ENCODE data around the gene DEPDC5.
"Not testable (repeated sequence)": the region's sequence is repeated elsewhere in the genome, so short reads cannot be mapped to it uniquely, and the experiment has no call there.

DEPDC5 gene

DNA sequence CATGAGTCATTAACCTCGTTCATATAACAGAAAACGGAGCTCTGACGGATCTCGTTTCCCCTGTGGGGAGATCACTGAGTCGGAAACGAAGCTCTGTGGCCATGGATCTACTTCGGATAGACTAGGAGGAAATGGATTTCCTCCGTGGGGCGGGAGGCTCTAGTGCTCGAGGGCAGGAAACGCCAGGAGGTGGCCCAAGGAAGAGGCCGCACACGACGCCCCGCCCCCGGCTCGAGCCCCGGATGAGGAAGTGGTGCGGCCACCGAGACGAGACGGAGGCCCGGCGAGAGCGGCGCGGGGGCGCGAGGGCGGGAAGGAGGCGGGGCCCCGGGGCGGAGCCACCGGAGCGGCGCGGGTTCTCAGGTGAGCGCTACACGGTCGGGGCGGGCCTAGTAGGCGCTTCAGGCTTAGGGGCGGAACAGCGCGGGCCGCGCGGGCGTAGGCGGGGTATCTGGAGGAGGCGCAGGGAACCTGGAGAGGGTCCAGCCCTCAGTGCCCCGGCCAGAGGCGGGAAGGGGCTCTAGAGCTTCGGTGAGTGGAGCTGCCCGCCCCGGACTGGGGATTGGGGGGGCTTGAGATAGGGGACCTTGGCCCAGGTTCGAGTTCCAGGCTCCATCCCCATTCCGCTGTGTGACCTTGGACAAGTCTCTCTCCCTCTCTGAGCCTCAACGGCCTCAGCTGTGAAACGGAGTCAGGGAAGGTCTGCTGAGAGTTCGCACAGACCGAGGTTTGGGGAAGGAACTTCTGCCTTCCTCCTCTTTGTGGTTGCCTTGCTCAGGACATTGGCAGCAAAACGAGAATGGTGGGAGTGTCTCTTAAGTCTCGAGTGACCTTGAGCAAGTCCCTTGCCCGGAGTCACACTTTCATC lies at the start of gene DEPDC5:
Gene DEPDC5, plus strand, starts transcription at position 386 of the 868 bp plus-strand sequence. CDS start 903 bp downstream, outside the sequence.
- peak; percentile 90 for DNase-seq (ENCODE audit: low read depth)

DNA sequence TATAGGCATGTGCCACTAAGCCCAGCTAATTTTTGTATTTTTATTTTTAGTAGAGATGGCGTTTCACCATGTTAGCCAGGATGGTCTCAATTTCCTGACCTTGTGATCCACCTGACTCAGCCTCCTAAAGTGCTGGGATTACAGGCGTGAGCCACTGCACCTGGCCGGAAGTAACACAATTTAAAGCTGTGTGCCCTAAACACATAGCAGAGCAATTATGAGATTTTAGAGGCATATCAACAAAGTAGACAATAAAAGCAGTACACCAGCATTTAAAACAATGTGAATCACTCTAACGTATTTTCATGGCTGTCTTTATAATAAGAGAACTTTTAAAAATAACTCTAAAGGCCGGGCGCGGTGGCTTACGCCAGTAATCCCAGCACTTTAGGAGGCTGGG lies 46.3 kb upstream of the DEPDC5 start:
- no peak for DNase-seq (ENCODE audit: low read depth)

DNA sequence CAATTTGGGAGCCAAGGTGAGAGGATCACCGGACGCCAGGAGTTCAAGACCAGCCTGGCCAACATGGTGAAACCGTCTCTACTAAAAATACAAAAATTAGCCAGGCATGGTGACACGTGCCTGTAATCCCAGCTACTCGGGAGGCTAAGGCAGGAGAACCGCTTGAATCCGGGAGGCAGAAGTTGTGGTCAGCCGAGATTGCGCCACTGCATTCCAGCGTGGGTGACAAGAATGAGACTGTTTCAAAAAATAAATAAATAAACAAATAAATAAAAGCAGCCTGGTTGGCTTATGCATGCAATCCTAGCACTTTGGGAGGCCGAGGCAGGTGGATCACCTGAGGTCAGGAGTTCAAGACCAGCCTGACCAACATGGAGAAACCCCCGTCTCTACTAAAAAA lies 42.6 kb upstream of the DEPDC5 start:
- DNase-seq (ENCODE audit: low read depth): not testable (repeated sequence)

DNA sequence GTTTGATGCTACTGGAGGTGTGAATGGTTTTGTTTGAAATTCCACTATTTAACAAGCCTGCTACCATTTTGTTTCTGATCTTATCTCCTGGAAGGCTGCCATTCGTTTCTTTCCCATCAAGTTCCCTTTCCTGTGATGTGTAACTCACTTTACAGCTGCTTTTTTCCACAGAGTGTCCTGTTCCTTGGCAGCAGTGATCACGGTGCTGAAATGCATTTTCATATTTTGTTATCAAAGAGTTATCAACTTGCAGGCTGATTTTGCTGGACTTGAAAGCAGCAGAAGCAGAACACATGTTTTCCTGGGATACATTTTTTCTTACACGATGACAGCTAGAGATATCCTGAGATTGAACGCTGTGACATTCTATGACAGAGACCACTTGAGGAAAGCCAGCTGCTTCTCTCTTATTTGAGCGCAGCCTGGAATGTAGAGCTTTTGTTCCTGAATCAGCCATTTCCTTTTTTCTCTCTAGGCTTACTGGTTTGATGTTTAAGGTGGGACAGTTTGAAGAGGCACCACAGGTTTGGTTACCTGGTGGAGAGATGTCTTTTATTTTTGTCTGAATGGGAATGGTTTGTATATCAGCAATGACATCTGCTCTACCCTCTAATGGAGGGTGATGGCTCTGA lies 38.6 kb upstream of the DEPDC5 start:
- DNase-seq (ENCODE audit: low read depth): no peak

DNA sequence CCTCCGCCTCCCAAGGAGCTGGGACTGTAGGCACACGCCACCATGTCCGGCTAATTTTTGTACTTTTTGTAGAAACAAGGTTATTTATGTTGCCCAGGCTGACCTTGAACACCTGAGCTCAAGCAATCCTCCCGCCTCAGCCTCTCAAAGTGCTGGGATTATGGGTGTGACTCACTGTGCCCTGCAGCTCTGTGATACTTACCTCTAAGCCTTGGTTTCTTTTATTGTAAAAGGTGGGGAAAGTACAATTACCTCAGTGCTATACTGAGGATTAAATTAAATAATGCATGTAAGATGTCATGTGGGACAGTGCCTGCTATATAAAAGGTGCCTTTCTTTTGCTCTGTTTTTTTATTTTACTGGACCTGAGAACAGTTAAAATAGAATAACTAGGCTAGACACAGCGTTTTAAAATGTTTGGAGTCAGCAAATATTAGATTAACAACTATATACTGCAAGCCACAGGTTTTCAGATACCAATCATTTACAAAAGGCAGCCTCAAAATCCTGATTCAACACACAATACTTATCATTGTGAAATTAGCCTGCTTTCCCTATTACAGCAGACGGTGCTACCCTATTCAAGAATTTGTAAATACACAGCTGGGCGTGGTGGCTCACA lies 33.9 kb upstream of the DEPDC5 start:
- DNase-seq (ENCODE audit: low read depth): no peak

DNA sequence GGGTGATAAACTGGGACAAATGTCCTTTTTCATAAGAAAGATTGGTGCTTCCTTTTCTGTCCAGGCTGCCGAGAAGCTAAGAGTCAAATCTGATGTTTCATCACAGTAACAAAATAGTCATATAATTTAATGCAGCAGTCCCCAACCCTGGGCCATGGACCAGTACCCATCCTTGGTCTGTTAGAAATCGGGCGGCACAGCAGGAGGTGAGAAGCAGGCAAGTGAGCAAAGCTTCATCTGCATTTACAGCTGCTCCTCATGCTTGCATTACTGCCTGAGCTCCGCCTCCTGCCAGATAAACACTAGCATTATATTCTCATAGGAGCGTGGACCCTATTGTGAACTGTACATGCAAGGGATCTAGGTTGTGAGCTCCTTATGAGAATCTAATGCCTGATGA lies 30.1 kb upstream of the DEPDC5 start:
- DNase-seq (ENCODE audit: low read depth): no peak

DNA sequence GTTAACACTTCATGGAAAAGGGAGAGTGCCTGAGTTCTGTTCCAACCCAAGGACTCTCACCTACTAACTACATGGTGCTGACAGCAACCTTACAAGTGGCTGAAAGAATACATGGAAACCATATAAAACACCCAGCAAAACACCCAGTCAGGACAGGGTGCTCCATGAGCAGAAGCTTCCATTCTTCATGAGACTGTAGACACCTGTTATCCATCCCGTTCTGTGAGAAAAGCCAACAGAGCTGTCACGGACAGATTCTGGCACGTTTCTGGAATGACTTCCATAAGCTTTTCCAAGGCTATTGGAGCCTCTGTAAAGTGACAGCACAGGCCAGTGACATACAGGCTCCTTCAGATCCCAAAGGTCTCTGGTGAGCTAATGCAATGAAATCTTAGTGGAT lies 27.1 kb upstream of the DEPDC5 start:
- DNase-seq (ENCODE audit: low read depth): no peak

DNA sequence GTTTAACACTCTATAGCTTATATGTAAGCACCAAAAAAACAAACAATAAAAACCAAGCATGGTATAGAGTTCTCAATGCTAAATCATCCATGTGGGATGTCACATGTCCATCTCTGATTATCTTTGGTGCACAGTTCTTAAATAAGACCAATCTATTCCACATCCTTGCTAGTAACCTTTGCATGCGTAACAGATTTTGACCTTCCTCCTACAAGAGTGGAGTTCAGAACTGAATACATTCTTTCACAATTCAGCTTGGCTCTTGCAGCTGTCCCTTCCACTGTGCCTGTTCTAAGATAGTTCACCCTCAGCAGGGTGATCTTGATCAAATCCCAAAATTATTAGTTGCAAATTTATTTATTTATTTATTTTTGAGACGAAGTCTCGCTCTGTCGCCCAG lies 25.0 kb upstream of the DEPDC5 start:
- DNase-seq (ENCODE audit: low read depth): no peak

DNA sequence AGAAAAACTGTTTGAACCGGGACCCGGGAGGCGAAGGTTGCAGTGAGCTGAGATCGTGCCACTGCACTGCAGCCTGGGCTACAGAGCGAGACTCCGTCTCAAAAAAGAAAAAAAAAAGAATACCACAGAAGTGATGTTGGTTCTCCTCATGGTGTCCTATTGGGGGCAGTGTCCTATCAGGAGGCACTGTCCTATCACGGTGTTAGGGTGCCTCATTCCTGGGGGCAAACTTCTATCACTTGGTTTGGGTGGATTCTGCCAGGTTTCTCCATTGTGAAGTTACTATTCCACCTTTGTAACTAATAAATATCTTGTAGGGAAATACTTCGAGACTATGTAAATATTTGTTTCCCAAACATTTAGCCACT lies 23.5 kb upstream of the DEPDC5 start:
- no peak for DNase-seq (ENCODE audit: low read depth)

DNA sequence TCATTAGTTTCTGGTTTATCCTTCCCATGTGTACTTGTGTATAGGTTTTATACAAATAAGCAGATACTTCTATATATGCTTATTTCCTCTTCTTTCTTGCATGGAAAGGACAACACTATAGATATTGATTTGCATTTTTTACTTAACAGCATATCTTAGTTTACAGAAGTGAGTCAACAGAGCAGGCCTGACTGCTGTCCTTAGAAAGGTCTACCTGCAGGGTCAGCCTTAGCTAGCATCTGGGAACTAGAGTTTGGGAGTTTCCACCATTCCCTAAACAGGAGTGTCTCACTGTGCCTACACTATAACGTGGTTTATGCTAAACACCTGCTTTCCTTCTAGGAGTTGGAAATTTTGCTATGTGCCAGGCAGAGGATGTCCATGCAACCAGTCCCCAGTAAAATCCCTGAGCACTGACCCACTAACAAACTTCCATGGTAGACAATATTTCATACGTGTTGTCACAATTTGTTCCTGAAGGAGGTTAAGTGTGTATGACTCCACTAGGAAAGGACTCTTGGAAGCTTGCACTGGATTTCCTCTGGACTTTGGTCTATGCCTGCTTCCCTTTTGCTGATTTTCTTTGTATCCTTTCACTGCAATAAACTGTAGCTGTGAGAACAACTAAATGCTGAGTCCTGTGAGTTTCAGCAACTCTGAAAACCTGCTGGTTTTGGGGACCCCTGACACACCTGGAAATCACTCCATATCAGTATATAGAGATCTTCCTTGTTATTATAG lies 21.6 kb upstream of the DEPDC5 start:
- DNase-seq (ENCODE audit: low read depth): no peak

DNA sequence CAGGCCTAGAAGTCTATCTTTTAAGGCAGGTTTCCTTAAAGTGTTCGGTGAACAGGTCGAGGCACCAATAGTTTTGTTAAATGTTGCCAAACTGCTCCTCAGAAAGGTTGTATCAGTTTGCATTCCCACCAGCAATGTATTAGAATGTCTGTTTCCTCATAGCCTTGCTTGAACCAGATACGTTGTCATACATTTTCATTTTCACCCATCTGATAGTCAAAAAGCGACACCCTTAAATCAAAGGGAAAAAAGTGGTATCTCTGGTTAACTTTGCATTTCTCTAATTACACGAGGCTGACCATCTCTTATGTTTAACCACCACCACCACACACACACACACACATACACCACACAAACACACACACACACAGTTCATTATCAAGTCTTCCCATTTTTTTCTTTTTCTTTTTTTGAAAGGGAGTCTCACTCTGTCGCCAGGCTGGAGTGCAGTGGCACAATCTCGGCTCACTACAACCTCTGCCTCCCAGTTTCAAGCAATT lies 20.2 kb upstream of the DEPDC5 start:
- DNase-seq (ENCODE audit: low read depth): no peak

DNA sequence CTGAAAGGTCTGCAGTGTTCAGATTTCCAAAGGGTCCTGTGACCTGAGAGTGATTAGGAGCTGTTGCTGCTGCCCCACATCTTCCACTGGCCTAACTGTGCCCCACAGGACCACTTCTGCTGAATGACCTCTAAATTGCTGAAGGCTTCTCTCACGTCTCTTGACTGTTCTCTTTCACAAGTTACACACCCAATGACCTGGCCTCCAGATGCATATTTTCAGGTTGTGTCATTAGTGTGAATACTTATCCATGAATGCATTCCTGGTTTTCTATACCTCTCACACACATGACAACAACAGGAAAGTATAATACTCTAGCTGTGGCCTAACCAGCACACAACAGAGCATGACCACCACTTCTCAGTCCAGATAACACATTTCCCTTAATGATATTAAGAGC lies 19.3 kb upstream of the DEPDC5 start:
- no peak for DNase-seq (ENCODE audit: low read depth)

DNA sequence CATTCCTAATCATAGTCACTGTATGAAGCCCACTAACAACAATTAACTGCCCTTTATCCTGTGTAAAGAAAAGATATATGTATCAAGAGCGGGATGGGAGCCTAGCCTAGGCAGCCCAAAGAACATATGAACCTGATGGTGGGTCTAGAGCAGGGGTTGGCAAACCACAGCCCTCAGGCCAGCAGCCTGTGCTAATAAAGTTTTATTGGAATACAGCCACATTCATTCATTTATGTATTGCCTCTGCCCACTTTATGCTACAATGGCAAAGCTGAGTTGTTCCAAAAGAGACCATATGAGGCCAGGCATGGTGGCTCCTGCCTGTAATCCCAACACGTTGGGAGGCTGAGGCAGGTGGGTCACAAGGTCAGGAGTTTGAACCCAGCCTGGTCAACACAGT lies 17.4 kb upstream of the DEPDC5 start:
- no peak for DNase-seq (ENCODE audit: low read depth)

DNA sequence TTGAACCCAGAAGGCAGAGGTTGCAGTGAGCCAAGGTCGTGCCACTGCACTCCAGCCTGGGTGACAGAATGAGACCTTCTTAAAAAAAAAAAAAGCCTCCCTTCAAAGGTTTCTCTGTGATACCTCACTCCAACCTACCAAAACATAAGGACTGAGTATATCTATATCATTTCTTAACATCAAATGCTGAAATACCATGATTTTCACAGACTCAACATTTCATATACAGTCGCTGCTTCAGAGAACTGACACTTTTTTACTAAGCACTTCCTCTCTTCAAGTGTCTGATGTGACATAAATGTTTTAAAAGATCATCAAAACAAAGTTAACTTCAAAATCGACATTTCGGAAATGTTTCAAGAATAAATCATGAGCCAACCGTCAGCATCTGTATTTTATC lies 15.9 kb upstream of the DEPDC5 start:
- DNase-seq (ENCODE audit: low read depth): no peak

DNA sequence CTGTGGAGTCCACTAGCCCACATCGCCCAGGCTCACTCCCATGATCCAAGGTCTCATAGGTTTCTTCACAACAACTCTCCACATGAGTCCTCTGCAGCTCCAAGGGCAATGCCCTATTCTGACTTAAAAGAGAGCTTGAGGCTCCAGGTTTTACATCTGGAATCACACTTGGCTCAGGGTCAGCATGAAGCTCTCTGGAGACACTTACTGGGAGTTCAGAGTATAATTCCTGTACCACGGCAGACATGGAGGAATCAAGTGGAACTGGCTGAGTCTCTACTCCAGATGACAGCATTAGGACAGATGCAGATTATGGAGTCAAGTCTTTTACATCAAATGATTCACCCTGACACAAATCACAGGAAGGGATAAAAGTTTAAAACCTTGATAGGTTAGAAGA lies 15.3 kb upstream of the DEPDC5 start:
- DNase-seq (ENCODE audit: low read depth): no peak

DNA sequence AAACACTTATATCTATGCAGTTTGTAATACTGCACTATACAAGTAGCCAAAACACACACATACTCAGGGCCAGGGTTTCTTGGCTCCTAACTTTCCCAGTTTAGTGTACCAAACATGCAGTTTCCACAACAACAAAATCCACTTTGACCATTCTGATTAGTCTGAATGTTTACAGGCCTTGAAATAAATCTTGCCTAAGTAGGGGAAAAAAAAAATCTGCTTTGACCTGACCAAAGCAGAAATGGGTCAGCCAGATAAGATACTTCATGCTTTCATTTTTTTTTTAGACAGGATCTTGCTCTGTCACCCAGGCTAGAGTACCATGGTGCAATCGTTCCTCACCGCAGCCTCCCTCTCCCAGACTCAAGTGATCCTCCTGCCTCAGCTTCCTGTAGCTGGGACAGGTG lies 14.0 kb upstream of the DEPDC5 start:
- DNase-seq (ENCODE audit: low read depth): no peak

DNA sequence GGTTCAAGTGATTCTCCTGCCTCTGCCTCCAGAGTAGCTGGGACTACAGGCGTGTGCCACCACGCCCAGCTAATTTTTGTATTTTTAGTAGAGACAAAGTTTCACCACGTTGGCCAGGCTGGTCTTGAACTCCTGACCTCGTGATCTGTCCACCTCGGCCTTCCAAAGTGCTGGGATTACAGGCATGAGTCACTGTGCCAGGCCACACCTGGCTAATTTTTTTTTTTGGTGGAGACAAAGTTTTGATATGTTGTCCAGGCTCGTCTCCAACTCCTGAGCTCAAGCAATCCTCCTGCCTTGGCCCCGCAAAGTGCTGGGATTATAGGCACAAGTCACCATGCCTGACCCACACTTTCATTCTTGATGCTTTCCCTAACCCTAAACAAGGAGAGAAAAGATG lies 13.5 kb upstream of the DEPDC5 start:
- not testable (repeated sequence) for DNase-seq (ENCODE audit: low read depth)

DNA sequence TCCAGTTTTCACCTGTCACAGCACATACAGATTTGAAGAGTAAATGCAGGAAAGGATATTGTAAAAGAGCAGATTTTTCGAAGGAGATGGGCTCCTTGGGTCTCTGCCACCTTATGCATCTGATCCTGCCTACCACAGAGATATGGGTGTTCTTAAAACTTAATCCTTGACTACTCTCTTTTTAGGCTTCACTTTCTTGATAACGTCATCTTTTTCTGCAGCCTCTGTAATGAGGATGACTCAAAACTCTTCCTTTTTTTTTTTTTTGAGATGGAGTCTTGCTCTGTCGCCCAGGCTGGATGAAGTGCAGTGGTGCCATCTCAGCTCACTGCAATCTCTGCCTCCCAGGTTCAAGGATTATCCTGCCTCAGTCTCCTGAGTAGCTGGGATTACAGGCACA lies 11.7 kb upstream of the DEPDC5 start:
- DNase-seq (ENCODE audit: low read depth): no peak

DNA sequence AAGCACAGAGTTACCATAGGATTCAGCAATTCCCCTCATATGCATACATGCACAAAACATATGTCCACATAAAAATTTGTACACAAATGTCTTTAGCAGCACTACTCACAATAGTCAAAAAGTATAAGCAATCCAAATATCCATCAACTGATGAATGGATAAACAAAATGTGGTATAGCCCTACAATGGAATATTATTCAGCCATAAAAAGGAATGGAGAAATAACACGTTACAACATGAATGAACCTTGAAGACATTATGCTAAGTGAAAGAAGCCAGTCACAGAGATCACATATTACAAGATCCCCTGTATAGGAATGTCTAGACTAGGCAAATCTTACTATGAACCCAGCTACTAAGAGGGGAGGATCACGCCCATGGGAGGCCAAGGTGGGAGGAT lies 11.1 kb upstream of the DEPDC5 start:
- no peak for DNase-seq (ENCODE audit: low read depth)

DNA sequence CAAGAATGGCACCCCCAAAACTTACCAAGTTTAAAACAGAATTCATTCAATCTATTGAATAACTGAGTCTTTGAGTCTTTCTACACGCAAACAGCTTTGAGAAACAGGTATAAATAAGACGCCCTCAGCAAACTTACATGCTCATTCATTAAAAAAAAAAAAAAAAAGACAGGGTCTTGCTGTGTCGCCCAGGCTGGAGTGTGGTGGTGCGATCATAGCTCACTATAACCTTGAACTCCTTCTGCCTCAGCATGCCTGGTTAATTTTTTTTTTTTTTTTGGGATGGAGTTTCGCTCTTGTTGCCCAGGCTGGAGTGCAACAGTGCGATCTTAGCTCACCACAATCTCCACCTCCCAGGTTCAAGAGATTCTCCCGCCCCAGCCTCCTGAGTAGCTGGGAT lies 9.9 kb upstream of the DEPDC5 start:
- no peak for DNase-seq (ENCODE audit: low read depth)

DNA sequence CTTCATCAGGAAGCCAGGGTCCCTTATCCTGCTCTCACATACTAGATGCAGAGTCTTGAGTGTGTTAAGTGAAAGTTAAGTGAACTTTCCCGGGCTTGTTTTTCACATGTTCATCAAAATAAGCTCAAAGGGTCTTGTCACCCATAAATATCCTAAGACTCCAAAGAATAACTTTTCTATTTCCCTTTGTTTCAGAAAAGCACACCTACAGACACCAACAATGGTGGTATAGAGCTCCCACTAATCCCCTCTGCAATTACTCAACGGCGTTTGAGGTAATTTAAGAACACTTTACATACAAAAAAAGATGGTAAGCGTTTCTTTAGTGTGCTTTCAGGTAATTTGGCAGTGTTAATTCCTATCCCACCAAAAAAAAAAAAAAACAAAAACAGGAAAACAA lies 6.4 kb upstream of the DEPDC5 start:
- DNase-seq (ENCODE audit: low read depth): no peak

DNA sequence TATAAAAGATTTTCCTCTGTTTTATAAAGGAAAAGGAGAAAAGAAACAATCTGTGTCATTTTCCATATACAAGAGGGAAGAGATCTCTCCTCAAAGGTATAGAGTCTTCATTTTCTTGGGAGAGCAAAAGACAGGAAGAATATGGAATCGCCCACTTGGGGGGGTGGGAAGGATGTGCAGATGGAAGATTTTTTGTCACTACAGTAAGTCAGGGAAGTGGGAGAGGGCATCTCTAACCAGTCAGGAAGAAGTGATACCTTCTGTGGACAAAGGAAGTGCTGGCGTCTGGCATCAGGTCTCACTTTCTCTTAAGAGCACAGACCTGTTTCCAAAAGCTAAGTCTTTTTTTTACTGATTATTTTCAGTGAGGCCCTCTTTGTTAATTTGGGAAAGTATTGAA lies 5.3 kb upstream of the DEPDC5 start:
- no peak for DNase-seq (ENCODE audit: low read depth)
